ENCODE measurements around the gene GDI2. TPM values are rescaled to one million over a fixed set of nuclear protein-coding genes. Genes with fewer than 3 reads are reported as not detected.

GDI2 gene
- total RNA-seq, 4 donors from 2014 or later: 91.7 to 420 (median 185) TPM

- Histone ChIP-seq H3K4me1 (no peaks in the 10 kb centered on the region), H3K27me3 (no peaks in the 10 kb centered on the region), H3K4me3 (no peak overlapping the region), H3K9me3 (no peaks in the 10 kb centered on the region), H3K27ac (no peak overlapping the region), H3K36me3 (no peaks in the 10 kb centered on the region)
- TF ChIP-seq POLR2A (IDR thresholded peaks at IDR 0.05) (no peak), CTCF (IDR thresholded peaks at IDR 0.05) (no peak)
- intact Hi-C loops (cut with DNase I; ENCODE audit: low total_unique reads): no loop called here
- no peak for DNase-seq
Measured at GRCh38 chr10:5744849-5745248, 68.4 kb downstream of the GDI2 start.

GRCh38 chr10:5743736-5744135, 69.5 kb downstream of the GDI2 start:
- Histone ChIP-seq H3K27ac (no peak overlapping the region), H3K27me3 (no peaks in the 10 kb centered on the region), H3K36me3 (no peaks in the 10 kb centered on the region), H3K4me3 (no peak overlapping the region), H3K4me1 (no peaks in the 10 kb centered on the region), H3K9me3 (no peaks in the 10 kb centered on the region)
- DNase-seq: no peak
- intact Hi-C loops (cut with DNase I; ENCODE audit: low total_unique reads): no loop called here
- TF ChIP-seq POLR2A (IDR thresholded peaks at IDR 0.05): no peak
- no peak for TF ChIP-seq CTCF (IDR thresholded peaks at IDR 0.05)

GRCh38 chr10:5742116-5742515, 71.1 kb downstream of the GDI2 start:
- Histone ChIP-seq H3K4me1 (no peaks in the 10 kb centered on the region), H3K36me3 (no peaks in the 10 kb centered on the region), H3K27ac (no peak overlapping the region), H3K27me3 (no peaks in the 10 kb centered on the region), H3K4me3 (no peak overlapping the region), H3K9me3 (no peaks in the 10 kb centered on the region)
- TF ChIP-seq POLR2A (IDR thresholded peaks at IDR 0.05) (no peak), CTCF (IDR thresholded peaks at IDR 0.05) (no peak)
- DNase-seq: no peak
- intact Hi-C loops (cut with DNase I; ENCODE audit: low total_unique reads): no loop called here

GRCh38 chr10:5741276-5741675, 72.0 kb downstream of the GDI2 start:
- H3K9me3 ChIP-seq: no peaks in the 10 kb centered on the region
- TF ChIP-seq POLR2A (IDR thresholded peaks at IDR 0.05) (no peak), CTCF (IDR thresholded peaks at IDR 0.05) (no peak)
- intact Hi-C loops (cut with DNase I; ENCODE audit: low total_unique reads): no loop called here
- H3K4me1 ChIP-seq: no peaks in the 10 kb centered on the region
- DNase-seq: no peak
- H3K27ac ChIP-seq: no peak overlapping the region
- no peak overlapping the region for H3K4me3 ChIP-seq
- no peaks in the 10 kb centered on the region for H3K27me3 ChIP-seq
- no peaks in the 10 kb centered on the region for H3K36me3 ChIP-seq

- Histone ChIP-seq H3K4me3 (no peak overlapping the region), H3K9me3 (no peaks in the 10 kb centered on the region), H3K4me1 (no peaks in the 10 kb centered on the region), H3K27ac (no peak overlapping the region), H3K36me3 (no peaks in the 10 kb centered on the region), H3K27me3 (no peaks in the 10 kb centered on the region)
- no peak for DNase-seq
- intact Hi-C loops (cut with DNase I; ENCODE audit: low total_unique reads): no loop called here
- no peak for TF ChIP-seq POLR2A (IDR thresholded peaks at IDR 0.05)
- no peak for TF ChIP-seq CTCF (IDR thresholded peaks at IDR 0.05)
Measured at GRCh38 chr10:5738427-5738826, 74.8 kb downstream of the GDI2 start.

Measured in uterus (tissue), 4 donors.